GM18502 (cell line): ENCODE measurements around the gene NRL.

Experiments
- ATAC-seq: cut with Tn5 transposase; IDR thresholded peaks from one replicate; pipeline ENCODE4 v1.9.1; 2021; ENCODE audit warnings: mild to moderate bottlenecking; ENCODE audit not compliant: unreplicated experiment, poor library complexity

Gene NRL

GRCh38 chr14:24145219-24145618 is 30.5 kb upstream of the NRL start:
- no peak for ATAC-seq

GRCh38 chr14:24144451-24144850 is 29.7 kb upstream of the NRL start:
- ATAC-seq = no peak

GRCh38 chr14:24143511-24143910 is 28.8 kb upstream of the NRL start:
- no peak for ATAC-seq

- peak; percentile 90 for ATAC-seq
These were observed 26.5 kb upstream of the NRL start, which contains the start of gene EMC9 for GRCh38 chr14:24141097-24141880. EMC9 (minus strand) TSS chr14:24141591; CDS start chr14:24141304, 287 bp downstream.

- no peak for ATAC-seq
These were observed 24.7 kb upstream of the NRL start for GRCh38 chr14:24139272-24139934.

- no peak for ATAC-seq
These were observed 23.9 kb upstream of the NRL start for GRCh38 chr14:24138396-24139271.

- ATAC-seq = no peak
These were observed 23.0 kb upstream of the NRL start for GRCh38 chr14:24137529-24138395.

- ATAC-seq = no peak
These were observed 22.2 kb upstream of the NRL start for GRCh38 chr14:24136684-24137528.

GRCh38 chr14:24135834-24136683 is 21.3 kb upstream of the NRL start, which contains the start of gene PSME1:
PSME1 (plus strand) TSS chr14:24136194; CDS start chr14:24136263, 69 bp downstream.
- peak; percentile 86 for ATAC-seq

GRCh38 chr14:24135584-24135833 is 20.8 kb upstream of the NRL start:
- ATAC-seq = peak; percentile 5

- no peak for ATAC-seq
These were observed 19.0 kb upstream of the NRL start for GRCh38 chr14:24133735-24134134.

GRCh38 chr14:24132976-24133375 is 18.2 kb upstream of the NRL start:
- no peak for ATAC-seq

- ATAC-seq = no peak
These were observed 17.4 kb upstream of the NRL start for GRCh38 chr14:24132061-24132685.

- ATAC-seq = no peak
These were observed 16.8 kb upstream of the NRL start for GRCh38 chr14:24131549-24131966.

- ATAC-seq = no peak
These were observed 16.2 kb upstream of the NRL start for GRCh38 chr14:24130717-24131548.

GRCh38 chr14:24130380-24130716 is 15.6 kb upstream of the NRL start, which contains the start of gene FITM1:
FITM1 (plus strand) TSS chr14:24130659; CDS start chr14:24131564, 905 bp downstream.
- ATAC-seq = no peak

GRCh38 chr14:24129410-24129998 is 14.8 kb upstream of the NRL start:
- ATAC-seq = no peak
